Prostate gland (tissue), 2 donors: ENCODE results near the gene KIFC3. TPM values are rescaled to one million over a fixed set of nuclear protein-coding genes. Genes with fewer than 3 reads are reported as not detected.

Source experiments
- DNase-seq: peaks from one replicate; pipeline ENCODE4 v3.0.0-alpha.2; 2019; ENCODE audit warnings: low spot score
- H3K27ac ChIP-seq, 2 donors: fragments of 200-600 bp; sonication (generic); 2 replicates each; pipeline ENCODE4 v1.5.1; 2017 to 2019
- H3K27me3 ChIP-seq: fragments of 200-600 bp; sonication (generic); replicated peaks from 2 replicates; pipeline ENCODE4 v1.5.1; 2019; ENCODE audit not compliant: insufficient read depth
- H3K36me3 ChIP-seq, 2 donors: fragments of 200-600 bp; sonication (generic); 1 replicate in 1 of 2; 2 replicates in 1 of 2; pipeline versions ENCODE4 v1.5.1 to v1.8.1; 2017 to 2019
- H3K4me1 ChIP-seq: fragments of 200-600 bp; sonication (generic); replicated peaks from 2 replicates; pipeline ENCODE4 v1.5.1; 2019
- H3K4me3 ChIP-seq, 2 donors: fragments of 200-600 bp; sonication (generic); 2 replicates each; pipeline ENCODE4 v1.5.1; 2017 to 2019
- H3K9me3 ChIP-seq: fragments of 200-600 bp; sonication (generic); 2 replicates; pipeline ENCODE4 v1.5.1; 2017
- POLR2A ChIP-seq: fragments of 450-650 bp; IDR thresholded peaks from one replicate; pipeline ENCODE4 v1.6.1; 2016; ENCODE audit warnings: antibody characterized with exemption, mild to moderate bottlenecking
- POLR2AphosphoS5 ChIP-seq: sonication (generic); formaldehyde crosslinking; IDR thresholded peaks from one replicate; pipeline ENCODE4 v1.6.1; 2017; ENCODE audit warnings: antibody characterized with exemption
- WGBS: methylation state at CpG from one replicate; pipeline ENCODE4 v1.1.5; 2018; 5-methylcytosine and 5-hydroxymethylcytosine counted together
- intact Hi-C: fragments of 100-400 bp; cut with DNase I; formaldehyde crosslinking; loops from one replicate; pipeline ENCODE4 v1.14.2; 2022
- total RNA-seq, 2 donors: library from RNA; depleted of rRNA; stranded (reverse); fragments of >200 nt; gene quantifications; one replicate each; pipeline ENCODE4 v1.1.0, GENCODE V29; 2016
- TF ChIP-seq, protein P1 (sequence below), 4 experiments: fragments of 200-600 bp in 2 of 4; fragments of 450-650 bp in 2 of 4; sonication (generic) in 2 of 4; IDR thresholded peaks; 1 replicate in 3 of 4; 2 replicates in 1 of 4; pipeline ENCODE4 v1.5.1; 2016 to 2019; ENCODE audit warnings: antibody characterized with exemption in 4 of 4, mild to moderate bottlenecking in 2 of 4, moderate library complexity in 2 of 4

The KIFC3 gene
- total RNA-seq, 2 donors from 2014 or later: 16.3 to 79.5 TPM

DNA sequence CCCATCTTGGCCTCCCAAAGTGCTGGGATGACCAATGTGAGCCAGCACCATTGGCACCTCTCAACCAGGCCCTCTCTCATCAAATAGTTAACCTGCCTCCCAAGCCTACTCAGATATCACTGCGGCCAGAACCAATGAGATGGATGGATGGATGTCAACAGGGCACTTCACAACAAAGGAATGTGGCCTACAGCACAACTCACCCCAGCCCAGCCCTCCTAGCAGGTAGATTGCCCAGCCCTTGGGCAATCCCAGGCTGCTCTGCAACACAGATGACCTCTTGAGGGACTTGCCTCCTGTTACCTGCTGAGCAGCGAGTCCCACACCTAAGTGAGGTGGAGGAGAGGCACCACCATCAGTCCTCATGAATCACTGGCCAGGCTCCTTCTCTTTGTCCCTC lies 22.6 kb upstream of the KIFC3 start:
- H3K4me1 ChIP-seq: no peaks in the 10 kb centered on the region

DNA sequence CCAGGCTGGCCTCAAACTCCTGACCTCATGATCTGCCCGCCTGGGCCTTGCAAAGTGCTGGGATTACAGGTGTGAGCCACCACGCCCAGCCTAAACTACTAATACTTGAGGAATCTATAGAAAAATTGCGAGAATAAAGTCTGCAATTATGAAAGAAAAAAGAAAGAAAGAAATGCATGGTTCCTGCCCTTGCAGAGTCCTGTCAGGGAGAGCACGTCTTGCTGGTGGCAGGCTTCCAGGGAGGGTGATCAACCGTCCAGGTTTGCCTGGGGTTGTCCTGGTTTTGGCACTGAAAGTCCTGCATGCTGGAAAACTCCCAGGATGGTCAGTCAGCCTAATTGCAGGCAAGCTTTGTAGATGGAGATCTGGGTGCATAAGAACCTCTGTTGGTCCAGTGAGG lies 21.5 kb upstream of the KIFC3 start:
- Histone ChIP-seq H3K27ac (no peak overlapping the region), H3K9me3 (no peaks in the 10 kb centered on the region), H3K36me3 (no peaks in the 10 kb centered on the region), H3K4me3 (no peak overlapping the region), H3K27me3 (no peaks in the 10 kb centered on the region), H3K4me1 (no peaks in the 10 kb centered on the region)
- TF ChIP-seq POLR2A (no peak), POLR2AphosphoS5 (no peak)
- TF ChIP-seq, protein P1, sequence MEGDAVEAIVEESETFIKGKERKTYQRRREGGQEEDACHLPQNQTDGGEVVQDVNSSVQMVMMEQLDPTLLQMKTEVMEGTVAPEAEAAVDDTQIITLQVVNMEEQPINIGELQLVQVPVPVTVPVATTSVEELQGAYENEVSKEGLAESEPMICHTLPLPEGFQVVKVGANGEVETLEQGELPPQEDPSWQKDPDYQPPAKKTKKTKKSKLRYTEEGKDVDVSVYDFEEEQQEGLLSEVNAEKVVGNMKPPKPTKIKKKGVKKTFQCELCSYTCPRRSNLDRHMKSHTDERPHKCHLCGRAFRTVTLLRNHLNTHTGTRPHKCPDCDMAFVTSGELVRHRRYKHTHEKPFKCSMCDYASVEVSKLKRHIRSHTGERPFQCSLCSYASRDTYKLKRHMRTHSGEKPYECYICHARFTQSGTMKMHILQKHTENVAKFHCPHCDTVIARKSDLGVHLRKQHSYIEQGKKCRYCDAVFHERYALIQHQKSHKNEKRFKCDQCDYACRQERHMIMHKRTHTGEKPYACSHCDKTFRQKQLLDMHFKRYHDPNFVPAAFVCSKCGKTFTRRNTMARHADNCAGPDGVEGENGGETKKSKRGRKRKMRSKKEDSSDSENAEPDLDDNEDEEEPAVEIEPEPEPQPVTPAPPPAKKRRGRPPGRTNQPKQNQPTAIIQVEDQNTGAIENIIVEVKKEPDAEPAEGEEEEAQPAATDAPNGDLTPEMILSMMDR (IDR thresholded peaks at IDR 0.05): no peak
- 57% methylated on average over 5 of the region's 5 CpGs for WGBS
- DNase-seq: no peak
- intact Hi-C loops: no loop called here

More for the DNA sequence above, 22.6 kb upstream of the KIFC3 start:
- intact Hi-C loops: loop anchor here (5.0 kb wide), 1 partner anchor 33 kb away; no protein-coding TSS in a partner anchor
- TF ChIP-seq POLR2A (no peak), POLR2AphosphoS5 (no peak)
- TF ChIP-seq, protein P1 (IDR thresholded peaks at IDR 0.05): no peak
- no peaks in the 10 kb centered on the region for H3K27me3 ChIP-seq
- 81% methylated on average over 2 of the region's 2 CpGs for WGBS
- H3K4me3 ChIP-seq: no peak overlapping the region
- no peak overlapping the region for H3K27ac ChIP-seq
- no peak for DNase-seq
- H3K9me3 ChIP-seq: no peaks in the 10 kb centered on the region
- H3K36me3 ChIP-seq: no peaks in the 10 kb centered on the region

DNA sequence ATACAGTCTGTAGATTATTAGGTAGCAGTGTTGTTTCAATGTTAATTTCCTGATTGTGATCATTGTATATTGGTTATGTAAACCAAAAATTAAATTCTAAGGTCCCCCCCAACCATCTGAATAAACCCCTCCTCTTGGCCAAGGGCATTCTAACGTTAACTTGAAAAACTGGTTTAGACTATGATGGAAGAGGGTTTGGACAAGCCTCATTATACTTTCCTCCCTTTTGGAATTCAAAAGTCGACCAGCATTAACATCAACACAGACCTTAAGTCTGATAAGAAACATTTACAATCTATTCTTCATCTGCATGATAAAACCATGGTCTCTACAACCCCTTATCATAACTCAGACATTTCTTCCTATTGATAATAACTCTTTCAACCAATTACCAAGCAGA lies 20.6 kb upstream of the KIFC3 start:
- H3K27ac ChIP-seq: no peak overlapping the region
- no peaks in the 10 kb centered on the region for H3K27me3 ChIP-seq
- no peaks in the 10 kb centered on the region for H3K36me3 ChIP-seq
- H3K4me3 ChIP-seq: no peak overlapping the region
- DNase-seq: no peak
- TF ChIP-seq, protein P1 (IDR thresholded peaks at IDR 0.05): no peak
- TF ChIP-seq POLR2AphosphoS5 (no peak), POLR2A (no peak)
- H3K4me1 ChIP-seq: no peaks in the 10 kb centered on the region
- no peaks in the 10 kb centered on the region for H3K9me3 ChIP-seq
- intact Hi-C loops: no loop called here
- 34% methylated on average over 2 of the region's 2 CpGs for WGBS

DNA sequence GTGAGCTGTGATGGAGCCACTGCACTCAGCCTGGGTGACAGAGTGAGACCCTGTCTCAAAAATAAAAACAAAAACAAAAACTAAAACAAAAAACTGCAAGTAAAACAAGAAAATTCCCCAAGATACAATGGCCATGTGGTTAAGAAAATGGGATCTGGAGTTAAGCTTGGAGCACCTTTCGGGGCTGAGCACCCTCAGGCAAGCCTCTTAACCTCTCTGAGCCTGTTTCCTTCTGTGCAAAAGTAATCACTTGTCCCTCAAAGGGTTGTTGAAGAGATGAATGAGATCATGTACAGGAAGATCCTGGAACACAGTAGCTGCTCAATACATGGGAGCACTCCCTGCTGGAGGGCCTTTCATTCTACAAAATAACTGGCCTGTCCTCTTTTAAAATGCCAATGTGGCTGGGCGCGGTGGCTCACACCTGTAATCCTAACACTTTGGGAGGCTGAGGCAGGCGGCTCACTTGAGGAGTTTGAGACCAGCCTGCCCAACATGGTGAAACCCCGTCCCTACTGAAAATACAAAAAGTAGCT lies 19.8 kb upstream of the KIFC3 start:
- H3K4me1 ChIP-seq: no peaks in the 10 kb centered on the region
- H3K9me3 ChIP-seq: no peaks in the 10 kb centered on the region
- no peaks in the 10 kb centered on the region for H3K27me3 ChIP-seq
- H3K36me3 ChIP-seq: no peaks in the 10 kb centered on the region
- 100% methylated on average over 5 of the region's 5 CpGs for WGBS
- TF ChIP-seq, protein P1 (IDR thresholded peaks at IDR 0.05): no peak
- TF ChIP-seq POLR2AphosphoS5 (no peak), POLR2A (no peak)
- no peak for DNase-seq
- H3K4me3 ChIP-seq: no peak overlapping the region
- intact Hi-C loops: no loop called here
- no peak overlapping the region for H3K27ac ChIP-seq
